DND-41 (cell line): ENCODE results near the gene ERG28.

Source experiments
- ATAC-seq: fragments of 200-7000 bp; cut with Tn5 transposase; 3 replicates; pipeline ENCODE4 v1.9.1; 2021; ENCODE audit warnings: low read depth; ENCODE audit not compliant: insufficient read depth
- DNase-seq: peaks from one replicate; pipeline ENCODE4 v3.0.0-alpha.2; 2020
- H2AFZ ChIP-seq: 2 replicates; pipeline ENCODE4 v1.6.0; 2012; ENCODE audit warnings: low read depth, low read length
- H3K27ac ChIP-seq: 2 replicates; pipeline ENCODE4 v1.5.1; 2012; ENCODE audit warnings: low read length, inconsistent platforms
- H3K27me3 ChIP-seq: fragments of 200-600 bp; sonication (generic); 2 replicates; pipeline ENCODE4 v1.6.0; 2012; ENCODE audit warnings: low read length, mild to moderate bottlenecking, inconsistent platforms; ENCODE audit not compliant: insufficient read depth, poor library complexity
- H3K36me3 ChIP-seq: 2 replicates; pipeline ENCODE4 v1.5.1; 2012; ENCODE audit warnings: low read length, inconsistent platforms; ENCODE audit not compliant: insufficient read depth
- H3K4me1 ChIP-seq: 2 replicates; pipeline ENCODE4 v1.5.1; 2012; ENCODE audit warnings: mild to moderate bottlenecking, low read length; ENCODE audit not compliant: insufficient read depth
- H3K4me2 ChIP-seq: 2 replicates; pipeline ENCODE4 v1.6.0; 2012; ENCODE audit warnings: mild to moderate bottlenecking, moderate library complexity, low read length, inconsistent platforms; ENCODE audit not compliant: insufficient read depth
- H3K4me3 ChIP-seq, 2 experiments: fragments of 200-600 bp in 1 of 2; shearing (Covaris generic) in 1 of 2; 2 replicates each; pipeline ENCODE4 v1.5.1; 2012 to 2016; ENCODE audit warnings: inconsistent platforms in 2 of 2, low read length in 2 of 2, mild to moderate bottlenecking in 2 of 2, low read depth in 1 of 2, moderate library complexity in 1 of 2
- H3K79me2 ChIP-seq: 2 replicates; pipeline ENCODE4 v1.6.0; 2012; ENCODE audit warnings: low read length, inconsistent platforms; ENCODE audit not compliant: insufficient read depth
- H3K9ac ChIP-seq: 2 replicates; pipeline ENCODE4 v1.6.0; 2012; ENCODE audit warnings: low read depth, mild to moderate bottlenecking, inconsistent platforms, low read length, moderate library complexity
- H3K9me3 ChIP-seq: 2 replicates; pipeline ENCODE4 v1.5.1; 2012; ENCODE audit warnings: low read length, moderate library complexity, mild to moderate bottlenecking, inconsistent platforms; ENCODE audit not compliant: insufficient read depth, severe bottlenecking
- H4K20me1 ChIP-seq: 2 replicates; pipeline ENCODE4 v1.6.0; 2012; ENCODE audit warnings: low read length; ENCODE audit not compliant: insufficient read depth
- CTCF ChIP-seq: IDR thresholded peaks from 2 replicates; pipeline ENCODE4 v1.5.1; 2012; ENCODE audit warnings: borderline replicate concordance, low read length, moderate library complexity, mild to moderate bottlenecking; ENCODE audit not compliant: poor library complexity, severe bottlenecking; ENCODE audit errors: extremely low read depth
- EZH2 ChIP-seq: IDR thresholded peaks from 3 replicates; pipeline ENCODE4 v1.6.1; 2012; ENCODE audit warnings: borderline replicate concordance, low read depth, mild to moderate bottlenecking, moderate library complexity, low read length, inconsistent platforms; ENCODE audit not compliant: severe bottlenecking

Gene ERG28

GRCh38 chr14:75653563-75653962, 7.1 kb downstream of the ERG28 start:
- Histone ChIP-seq H3K27me3 (no peaks in the 10 kb centered on the region), H3K9me3 (no peaks in the 10 kb centered on the region), H3K79me2 (peaks cover 3% of the 10 kb centered on the region; the same call in 1 of the 2 replicates), H3K9ac (no peak overlapping the region), H3K4me3 (no peak overlapping the region), H3K36me3 (peaks cover 79% of the 10 kb centered on the region), H4K20me1 (no peaks in the 10 kb centered on the region), H2AFZ (no peak overlapping the region), H3K4me2 (no peak overlapping the region), H3K4me1 (peaks cover 3% of the 10 kb centered on the region; the same call in 1 of the 2 replicates), H3K27ac (no peak overlapping the region)
- ATAC-seq: no peak
- DNase-seq: no peak
- TF ChIP-seq EZH2: no peak
- TF ChIP-seq CTCF: no peak

GRCh38 chr14:75650253-75651058, 10.2 kb downstream of the ERG28 start:
- no peak overlapping the region for H3K27ac ChIP-seq
- ATAC-seq (no peak), DNase-seq (no peak)
- no peaks in the 10 kb centered on the region for H3K79me2 ChIP-seq
- H3K9me3 ChIP-seq: no peaks in the 10 kb centered on the region
- TF ChIP-seq CTCF: no peak
- TF ChIP-seq EZH2: no peak
- peaks cover 66% of the 10 kb centered on the region for H3K36me3 ChIP-seq
- no peaks in the 10 kb centered on the region for H3K27me3 ChIP-seq
- no peak overlapping the region for H3K9ac ChIP-seq
- H4K20me1 ChIP-seq: no peaks in the 10 kb centered on the region
- no peaks in the 10 kb centered on the region for H3K4me1 ChIP-seq
- H3K4me2 ChIP-seq: no peak overlapping the region
- no peak overlapping the region for H2AFZ ChIP-seq
- no peak overlapping the region for H3K4me3 ChIP-seq

GRCh38 chr14:75649773-75650172, 10.9 kb downstream of the ERG28 start:
- H3K36me3 ChIP-seq: peaks cover 59% of the 10 kb centered on the region
- H3K4me1 ChIP-seq: no peaks in the 10 kb centered on the region
- H2AFZ ChIP-seq: no peak overlapping the region
- H3K4me2 ChIP-seq: no peak overlapping the region
- no peaks in the 10 kb centered on the region for H4K20me1 ChIP-seq
- H3K79me2 ChIP-seq: no peaks in the 10 kb centered on the region
- ATAC-seq: no peak
- H3K27ac ChIP-seq: no peak overlapping the region
- H3K9ac ChIP-seq: no peak overlapping the region
- H3K9me3 ChIP-seq: no peaks in the 10 kb centered on the region
- DNase-seq: no peak
- no peak overlapping the region for H3K4me3 ChIP-seq
- H3K27me3 ChIP-seq: no peaks in the 10 kb centered on the region
- TF ChIP-seq EZH2 (no peak), CTCF (no peak)
